H1 (cell line): ENCODE results near the gene PPIP5K1. TPM values are rescaled to one million over a fixed set of nuclear protein-coding genes. Genes with fewer than 3 reads are reported as not detected.
"Not testable (repeated sequence)": the region's sequence is repeated elsewhere in the genome, so short reads cannot be mapped to it uniquely, and the experiment has no call there.

Source experiments
- CTCF ChIA-PET: fragments of 300-600 bp; sonication (Branson Sonifier 250); formaldehyde crosslinking; loops from one replicate; lab custom pipeline; 2021; ENCODE audit not compliant: partially characterized antibody; lab: Charles Lee
- POLR2A ChIA-PET: fragments of 300-600 bp; sonication (Branson Sonifier 250); formaldehyde crosslinking; loops from one replicate; lab custom pipeline; 2021; ENCODE audit warnings: inconsistent platforms; ENCODE audit not compliant: partially characterized antibody; lab: Charles Lee
- DNase-seq, 2 experiments: peaks; one replicate each; pipeline versions ENCODE4 v3.0.0 to v3.0.0-alpha.2; 2010 to 2022; ENCODE audit warnings: low spot score in 2 of 2, low read depth in 1 of 2, mixed read lengths in 1 of 2
- FAIRE-seq: peaks from 2 replicates; lab custom pipeline; 2011; peaks lifted over from hg19 to GRCh38; lab: Jason Lieb, UNC
- H2AFZ ChIP-seq: 2 replicates; pipeline ENCODE4 v1.8.1; 2012; ENCODE audit warnings: low read length, inconsistent platforms
- H2AK5ac ChIP-seq: 2 replicates; pipeline ENCODE4 v1.6.1; 2013; ENCODE audit warnings: low read depth, low read length
- H2BK120ac ChIP-seq: replicated peaks from 2 replicates; pipeline ENCODE3; 2013; ENCODE audit warnings: low read depth, low read length, inconsistent platforms
- H2BK12ac ChIP-seq: 2 replicates; pipeline ENCODE4 v1.6.1; 2013; ENCODE audit warnings: low read depth, low read length
- H2BK15ac ChIP-seq: 2 replicates; pipeline ENCODE4 v1.6.1; 2013; ENCODE audit warnings: low read length
- H2BK20ac ChIP-seq: 2 replicates; pipeline ENCODE4 v1.6.1; 2013; ENCODE audit warnings: low read length
- H2BK5ac ChIP-seq: 2 replicates; pipeline ENCODE4 v1.6.1; 2013; ENCODE audit warnings: low read depth, low read length
- H3K14ac ChIP-seq: 2 replicates; pipeline ENCODE4 v1.6.1; 2013; ENCODE audit warnings: inconsistent platforms; ENCODE audit not compliant: insufficient read length
- H3K18ac ChIP-seq: 2 replicates; pipeline ENCODE4 v1.6.1; 2013; ENCODE audit warnings: low read length; ENCODE audit errors: extremely low read depth
- H3K23ac ChIP-seq: 2 replicates; pipeline ENCODE4 v1.6.1; 2013; ENCODE audit warnings: inconsistent platforms; ENCODE audit not compliant: insufficient read length
- H3K23me2 ChIP-seq: 2 replicates; pipeline ENCODE4 v1.6.1; 2013; ENCODE audit warnings: low read depth, low read length
- H3K27ac ChIP-seq: 2 replicates; pipeline ENCODE4 v1.6.1; 2011; ENCODE audit warnings: low read depth, low read length, inconsistent platforms
- H3K27me3 ChIP-seq, 4 experiments: replicated peaks in 1 of 4; 1 replicate in 1 of 4; 2 replicates in 3 of 4; pipeline versions ENCODE4 v1.6.1 to v1.8.1; 2011 to 2013; ENCODE audit warnings: low read length in 3 of 4, mild to moderate bottlenecking in 3 of 4, inconsistent platforms in 2 of 4, mixed read lengths in 2 of 4, moderate library complexity in 1 of 4; ENCODE audit not compliant: control insufficient read depth in 3 of 4, insufficient read depth in 3 of 4; ENCODE audit errors: extremely low read depth in 1 of 4
- H3K36me3 ChIP-seq, 4 experiments: 2 replicates each; pipeline versions ENCODE4 v1.6.1 to v1.8.1; 2011 to 2013; ENCODE audit warnings: mild to moderate bottlenecking in 4 of 4, low read length in 3 of 4, moderate library complexity in 2 of 4, control low read depth in 1 of 4, inconsistent platforms in 1 of 4; ENCODE audit not compliant: insufficient read depth in 4 of 4, control insufficient read depth in 2 of 4
- H3K4ac ChIP-seq: replicated peaks from 2 replicates; pipeline ENCODE3; 2013; ENCODE audit warnings: low read length, low read depth, mixed read lengths, inconsistent platforms; ENCODE audit not compliant: insufficient read length
- H3K4me1 ChIP-seq, 4 experiments: replicated peaks in 1 of 4; 1 replicate in 1 of 4; 2 replicates in 3 of 4; pipeline versions ENCODE4 v1.6.1 to v1.8.1; 2011 to 2013; ENCODE audit warnings: low read length in 3 of 4, inconsistent platforms in 2 of 4, mixed read lengths in 1 of 4; ENCODE audit not compliant: insufficient read depth in 4 of 4, control insufficient read depth in 3 of 4
- H3K4me2 ChIP-seq, 2 experiments: 2 replicates each; pipeline versions ENCODE4 v1.6.1 to v1.8.1; 2011 to 2013; ENCODE audit warnings: low read depth in 2 of 2, low read length in 2 of 2, control low read depth in 1 of 2, inconsistent platforms in 1 of 2, mild to moderate bottlenecking in 1 of 2; ENCODE audit not compliant: insufficient read depth in 1 of 2
- H3K4me3 ChIP-seq, 4 experiments: fragments of 200-600, 300-600 bp in 1 of 4; sonication (generic), shearing (Covaris generic), sonication (Bioruptor Twin) in 1 of 4; 2 replicates each; pipeline versions ENCODE4 v1.5.1 to v1.8.1; 2011 to 2016; ENCODE audit warnings: low read length in 4 of 4, low read depth in 3 of 4, control low read depth in 2 of 4, inconsistent platforms in 2 of 4, mild to moderate bottlenecking in 2 of 4, mixed read lengths in 1 of 4, moderate library complexity in 1 of 4; ENCODE audit not compliant: insufficient read depth in 2 of 4; ENCODE audit errors: extremely low read depth in 1 of 4
- H3K56ac ChIP-seq: replicated peaks from 2 replicates; pipeline ENCODE3; 2013; ENCODE audit warnings: low read depth, mild to moderate bottlenecking, mixed read lengths, low read length, inconsistent platforms; ENCODE audit not compliant: insufficient read length
- H3K79me1 ChIP-seq: 2 replicates; pipeline ENCODE4 v1.6.1; 2013; ENCODE audit warnings: low read depth, low read length, control low read depth
- H3K79me2 ChIP-seq, 2 experiments: 2 replicates each; pipeline versions ENCODE4 v1.6.1 to v1.8.1; 2012 to 2013; ENCODE audit warnings: low read length in 2 of 2, mild to moderate bottlenecking in 2 of 2, inconsistent platforms in 1 of 2; ENCODE audit not compliant: insufficient read depth in 2 of 2, control insufficient read depth in 1 of 2
- H3K9ac ChIP-seq, 4 experiments: replicated peaks in 1 of 4; 1 replicate in 1 of 4; 2 replicates in 3 of 4; pipeline versions ENCODE4 v1.6.1 to v1.8.1; 2011 to 2013; ENCODE audit warnings: low read depth in 3 of 4, low read length in 3 of 4, control low read depth in 2 of 4, mild to moderate bottlenecking in 2 of 4, moderate library complexity in 2 of 4, inconsistent platforms in 1 of 4; ENCODE audit errors: extremely low read depth in 1 of 4
- H3K9me3 ChIP-seq, 2 experiments: 2 replicates each; pipeline versions ENCODE4 v1.6.1 to v1.8.1; 2012 to 2013; ENCODE audit warnings: mild to moderate bottlenecking in 2 of 2, moderate library complexity in 2 of 2, control low read depth in 1 of 2, inconsistent platforms in 1 of 2, low read depth in 1 of 2, low read length in 1 of 2, mixed read lengths in 1 of 2; ENCODE audit not compliant: insufficient read depth in 2 of 2
- H4K20me1 ChIP-seq, 2 experiments: replicated peaks in 1 of 2; 2 replicates each; pipeline versions ENCODE3 to v1.8.1; 2011 to 2013; ENCODE audit warnings: inconsistent platforms in 2 of 2, low read length in 2 of 2, mild to moderate bottlenecking in 1 of 2; ENCODE audit not compliant: insufficient read depth in 2 of 2, control insufficient read depth in 1 of 2
- H4K5ac ChIP-seq: 2 replicates; pipeline ENCODE4 v1.6.1; 2013; ENCODE audit warnings: low read length, low read depth, mixed read lengths, inconsistent platforms; ENCODE audit not compliant: insufficient read length
- H4K8ac ChIP-seq: 2 replicates; pipeline ENCODE4 v1.8.0; 2013; ENCODE audit warnings: mild to moderate bottlenecking, moderate library complexity, low read length, inconsistent platforms; ENCODE audit not compliant: insufficient read depth; ENCODE audit errors: extremely low read depth
- H4K91ac ChIP-seq: replicated peaks from 2 replicates; pipeline ENCODE3; 2013; ENCODE audit warnings: low read length, mixed read lengths, inconsistent platforms; ENCODE audit not compliant: insufficient read length
- WGBS, 2 experiments: shearing (Covaris generic) in 1 of 2; methylation state at CpG; one replicate each; pipeline versions ENCODE4 v1.1.6 to v1.1.7; 2013 to 2015; ENCODE audit warnings: low lambda C conversion rate in 2 of 2, mixed read lengths in 2 of 2, inconsistent platforms in 1 of 2, low coverage in 1 of 2, missing lambda C conversion rate in 1 of 2; ENCODE audit not compliant: insufficient replicate concordance in 2 of 2, insufficient coverage in 1 of 2, insufficient read length in 1 of 2; ENCODE audit errors: extremely low coverage in 1 of 2, missing lambda C conversion rate in 1 of 2; 5-methylcytosine and 5-hydroxymethylcytosine counted together
- polyA plus RNA-seq, 7 experiments: library from polyadenylated mRNA; depleted of rRNA in 3 of 7; stranded (reverse) in 5 of 7; unstranded in 2 of 7; fragments of >200 nt in 5 of 7; fragments of 200-250 nt in 2 of 7; gene quantifications; 1 replicate in 5 of 7; 2 replicates in 1 of 7; 4 replicates in 1 of 7; pipeline versions ENCODE4 v1.2.1 to v1.2.3, GENCODE V29; 2011 to 2013; ENCODE audit warnings: missing spikeins in 2 of 7, mixed read lengths in 2 of 7
- total RNA-seq: library from RNA; stranded (reverse); fragmentation: NEBNext Ultra II Directional; extraction: Animal tissue kit (Norgen Biotek cat#: 25700); gene quantifications from 2 replicates; pipeline ENCODE4 v1.2.1, GENCODE V29; 2021

Gene PPIP5K1
- total and polyA plus RNA-seq, 2 of the 8 experiments (the other 6 are each of a cell fraction or from before 2014, with no cell fraction given), result 18.8 to 22.7 TPM

DNA sequence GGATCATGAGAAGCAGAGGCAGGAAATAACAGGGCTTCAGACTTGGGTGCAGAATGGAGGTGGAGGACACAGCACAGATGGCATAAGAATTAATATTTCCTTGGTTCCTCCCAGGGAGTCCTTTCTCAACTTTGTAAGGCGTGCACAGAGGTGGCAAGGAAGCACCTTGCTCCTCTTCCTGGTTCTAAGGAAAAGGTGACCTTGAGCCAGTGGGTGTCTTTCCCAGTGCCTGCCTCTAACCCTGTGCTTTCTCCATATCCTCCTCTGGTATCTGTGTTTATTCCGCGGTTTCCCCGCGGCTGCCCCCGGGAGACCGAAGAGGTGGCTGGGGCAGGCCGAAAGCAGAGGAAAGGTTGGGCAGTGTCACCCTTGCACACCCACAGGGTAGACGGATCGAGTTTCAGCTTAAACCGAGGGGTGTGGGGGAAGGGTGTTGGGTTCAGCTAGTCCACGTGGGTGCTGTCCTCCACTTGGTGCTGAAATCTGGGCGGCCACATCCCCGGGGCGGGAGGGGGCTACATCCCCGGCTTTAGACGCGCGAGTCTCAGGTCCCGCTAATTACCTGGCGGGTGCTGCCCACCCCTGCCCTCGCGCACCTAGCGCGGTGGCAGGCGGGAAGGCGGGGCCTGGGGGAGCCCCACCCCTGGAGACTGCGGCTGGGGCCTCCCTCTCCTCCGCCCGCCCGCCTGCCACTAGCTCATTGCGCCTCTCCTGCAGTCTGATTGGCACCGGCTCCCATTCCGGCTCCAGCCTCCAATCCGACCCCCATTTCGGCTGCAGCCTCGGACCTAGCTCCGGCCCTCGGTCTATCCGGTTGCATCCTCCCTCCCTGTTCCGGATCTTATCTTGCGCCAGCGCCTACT is 3.6 kb upstream of the PPIP5K1 start, which contains the start of gene CKMT1B:
Gene CKMT1B, plus strand, starts transcription at position 700 of the 863 bp plus-strand sequence. CDS start 192 bp downstream, outside the sequence.
- H2BK15ac ChIP-seq, H2BK12ac ChIP-seq, H3K4me2 ChIP-seq, H2BK5ac ChIP-seq, H3K4me1 ChIP-seq, H3K23me2 ChIP-seq, H3K79me2 ChIP-seq, H2AK5ac ChIP-seq, H3K4ac ChIP-seq, H3K79me1 ChIP-seq, H2AFZ ChIP-seq, DNase-seq, H2BK120ac ChIP-seq, H3K9ac ChIP-seq, H4K5ac ChIP-seq, H3K27ac ChIP-seq, H3K27me3 ChIP-seq, H4K91ac ChIP-seq, POLR2A ChIA-PET, H3K18ac ChIP-seq, CTCF ChIA-PET, H4K8ac ChIP-seq, H3K14ac ChIP-seq, H2BK20ac ChIP-seq, H3K56ac ChIP-seq, H3K4me3 ChIP-seq, H3K23ac ChIP-seq, H3K36me3 ChIP-seq, H3K9me3 ChIP-seq, H4K20me1 ChIP-seq: not testable (repeated sequence)
- peak; percentile 62 for FAIRE-seq
- no CpG with 5 or more reads among the region's 43 CpGs for WGBS, 2 experiments
